ENCODE data around the gene COL11A2.

Gene COL11A2

DNA sequence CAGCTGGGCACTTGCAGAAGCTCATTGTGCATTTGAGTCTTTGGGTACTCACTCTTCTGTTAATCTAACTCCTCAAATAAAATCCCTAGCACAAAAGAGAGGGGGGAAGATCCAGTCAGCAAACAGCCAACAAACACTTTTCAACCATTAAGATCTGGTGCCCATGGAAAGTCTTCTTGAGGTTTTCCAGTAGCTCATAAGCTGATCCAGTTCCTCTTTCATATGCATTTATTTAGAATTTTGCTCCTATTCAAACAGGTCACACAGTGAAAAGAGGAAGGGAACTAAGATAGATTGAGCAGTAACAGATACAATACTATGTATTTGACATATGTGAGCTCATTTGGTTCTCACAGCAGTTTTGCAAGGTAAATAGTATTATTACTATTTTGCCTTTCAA, 77.9 kb downstream of the COL11A2 start:
- no peak for FAIRE-seq

DNA sequence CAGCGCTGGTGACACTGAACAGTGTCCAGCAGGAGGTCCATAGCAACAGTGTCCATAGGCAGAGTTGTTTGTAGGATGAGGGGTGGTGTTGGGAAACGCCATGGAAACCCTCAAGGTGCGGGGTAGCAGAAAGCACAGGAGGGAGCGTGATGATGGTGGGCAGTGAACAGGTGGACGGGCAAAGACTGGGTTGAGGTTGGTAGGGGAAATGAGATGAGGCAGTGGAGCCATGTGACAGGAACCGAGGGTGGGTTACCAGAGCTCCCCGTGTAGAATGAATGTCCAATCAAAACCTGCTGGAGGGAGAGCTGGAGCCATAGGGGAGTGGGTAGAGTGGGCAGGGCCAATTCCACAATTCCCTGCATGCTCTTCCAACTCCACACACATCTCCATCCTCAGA, 78.5 kb downstream of the COL11A2 start:
- no peak for FAIRE-seq

Measured in endometrium (tissue), 2 donors.